Measurements from ENCODE around the gene DNAJC28.

The DNAJC28 gene

DNA sequence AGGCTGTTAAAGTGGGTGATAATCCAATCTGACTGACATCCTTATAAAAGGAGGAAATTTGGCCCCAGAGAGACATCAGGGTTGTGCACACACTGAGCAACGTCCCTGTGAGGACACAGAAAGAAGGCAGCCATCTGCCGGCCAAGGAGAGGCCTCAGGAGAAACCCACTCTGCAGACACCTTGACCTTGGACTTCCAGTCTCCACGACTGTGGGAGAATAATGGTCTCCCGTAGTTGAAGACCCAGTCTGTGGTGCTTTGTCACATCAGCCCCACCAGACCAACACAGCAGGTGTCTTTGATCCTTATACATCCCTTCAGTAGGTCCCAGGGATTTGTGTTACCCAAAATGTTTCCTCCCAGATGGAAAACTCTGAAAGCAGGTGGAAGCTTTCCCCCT is 4.2 kb upstream of the DNAJC28 start:
- Histone ChIP-seq H2AK5ac (ENCODE audit: low read depth, low read length) (no peak overlapping the region), H3K79me1 (ENCODE audit: low read depth, low read length) (no peaks in the 10 kb centered on the region), H2BK5ac (ENCODE audit: low read length) (no peak overlapping the region), H2AFZ (ENCODE audit: low read length) (no peak overlapping the region), H2BK120ac (ENCODE audit: low read depth, low read length) (no peak overlapping the region), H2BK15ac (ENCODE audit: low read length) (no peak overlapping the region), H3K23ac (ENCODE audit: low read depth, low read length, poor library complexity) (no peak overlapping the region), H3K9ac (ENCODE audit: low read depth, low read length, poor library complexity) (no peak overlapping the region), H4K91ac (ENCODE audit: low read depth, low read length, poor library complexity) (no peak overlapping the region), H3K27me3 (ENCODE audit: control insufficient read depth in 3 of 3, insufficient read depth in 3 of 3, low read depth in 1 of 3, low read length in 3 of 3) (peaks cover 0 to 4% (median 0%) of the 10 kb centered on the region in 3 experiments), H2BK12ac (ENCODE audit: low read length) (no peak overlapping the region), H3K4ac (ENCODE audit: low read length) (no peak overlapping the region), H4K8ac (ENCODE audit: low read depth, low read length) (no peak overlapping the region), H3K4me1 (ENCODE audit: control insufficient read depth in 2 of 2, insufficient read depth in 1 of 2, low read depth in 1 of 2, low read length in 2 of 2) (peaks cover 1 to 3% of the 10 kb centered on the region in 2 donors), H3K4me3 (ENCODE audit: low read length in 2 of 2) (no peak overlapping the region), H3K27ac (replicated peaks; ENCODE audit: low read length) (no peak overlapping the region), H3K4me2 (ENCODE audit: insufficient read depth, low read length, poor library complexity, severe bottlenecking) (no peak overlapping the region), H3K9me3 (replicated peaks in 1 of 2; ENCODE audit: control insufficient read depth in 2 of 2, insufficient read depth in 1 of 2, low read depth in 1 of 2, low read length in 2 of 2) (no peaks in the 10 kb centered on the region), H3K36me3 (replicated peaks in 1 of 2; ENCODE audit: control insufficient read depth in 2 of 2, insufficient read depth in 2 of 2, low read length in 2 of 2) (no peaks in the 10 kb centered on the region), H3K18ac (ENCODE audit: low read length) (no peak overlapping the region), H3K14ac (ENCODE audit: low read length) (no peak overlapping the region)
- no CpG with 5 or more reads among the region's 4 CpGs for WGBS, 2 donors (ENCODE audit: extremely low coverage in 2 of 2, insufficient read length in 2 of 2, insufficient replicate concordance in 1 of 2)
- no peak for DNase-seq (ENCODE audit: low spot score)

DNA sequence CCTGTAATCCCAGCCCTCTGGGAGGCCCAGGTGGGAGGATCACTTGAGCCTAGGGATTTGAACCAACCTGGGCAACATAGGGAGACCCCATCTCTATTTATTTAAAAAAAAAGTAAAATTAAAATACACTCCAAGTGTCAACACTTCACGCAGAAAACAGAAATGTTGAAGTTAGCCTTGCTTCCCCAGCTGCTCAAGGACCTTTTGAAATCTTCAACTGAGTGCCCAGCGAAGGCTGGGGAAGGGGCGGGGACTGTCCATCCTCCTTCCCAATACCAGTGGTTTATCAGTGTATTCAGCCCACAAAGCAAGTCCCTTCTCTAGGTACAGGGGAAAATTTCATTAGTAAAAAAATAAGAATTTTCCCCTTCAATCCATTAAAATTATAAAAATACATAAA is 2.2 kb upstream of the DNAJC28 start:
- Histone ChIP-seq H3K36me3 (replicated peaks in 1 of 2; ENCODE audit: control insufficient read depth in 2 of 2, insufficient read depth in 2 of 2, low read length in 2 of 2) (no peaks in the 10 kb centered on the region), H3K4me3 (ENCODE audit: low read length in 2 of 2) (no peak overlapping the region), H2BK12ac (ENCODE audit: low read length) (no peak overlapping the region), H3K4me1 (ENCODE audit: control insufficient read depth in 2 of 2, insufficient read depth in 1 of 2, low read depth in 1 of 2, low read length in 2 of 2) (peaks cover 1 to 3% of the 10 kb centered on the region in 2 donors), H3K9ac (ENCODE audit: low read depth, low read length, poor library complexity) (no peak overlapping the region), H3K18ac (ENCODE audit: low read length) (no peak overlapping the region), H3K14ac (ENCODE audit: low read length) (no peak overlapping the region), H2AFZ (ENCODE audit: low read length) (no peak overlapping the region), H4K91ac (ENCODE audit: low read depth, low read length, poor library complexity) (no peak overlapping the region), H2AK5ac (ENCODE audit: low read depth, low read length) (no peak overlapping the region), H3K23ac (ENCODE audit: low read depth, low read length, poor library complexity) (no peak overlapping the region), H3K27ac (replicated peaks; ENCODE audit: low read length) (no peak overlapping the region), H2BK15ac (ENCODE audit: low read length) (no peak overlapping the region), H3K4me2 (ENCODE audit: insufficient read depth, low read length, poor library complexity, severe bottlenecking) (no peak overlapping the region), H2BK5ac (ENCODE audit: low read length) (no peak overlapping the region), H2BK120ac (ENCODE audit: low read depth, low read length) (no peak overlapping the region), H3K27me3 (ENCODE audit: control insufficient read depth in 3 of 3, insufficient read depth in 3 of 3, low read depth in 1 of 3, low read length in 3 of 3) (peaks cover 0 to 4% (median 0%) of the 10 kb centered on the region in 3 experiments), H3K9me3 (replicated peaks in 1 of 2; ENCODE audit: control insufficient read depth in 2 of 2, insufficient read depth in 1 of 2, low read depth in 1 of 2, low read length in 2 of 2) (no peaks in the 10 kb centered on the region), H3K79me1 (ENCODE audit: low read depth, low read length) (no peaks in the 10 kb centered on the region), H4K8ac (ENCODE audit: low read depth, low read length) (no peak overlapping the region), H3K4ac (ENCODE audit: low read length) (no peak overlapping the region)
- DNase-seq (ENCODE audit: low spot score) = no peak
- WGBS, 2 donors (ENCODE audit: extremely low coverage in 2 of 2, insufficient read length in 2 of 2, insufficient replicate concordance in 1 of 2) = no CpG with 5 or more reads among the region's 3 CpGs

DNA sequence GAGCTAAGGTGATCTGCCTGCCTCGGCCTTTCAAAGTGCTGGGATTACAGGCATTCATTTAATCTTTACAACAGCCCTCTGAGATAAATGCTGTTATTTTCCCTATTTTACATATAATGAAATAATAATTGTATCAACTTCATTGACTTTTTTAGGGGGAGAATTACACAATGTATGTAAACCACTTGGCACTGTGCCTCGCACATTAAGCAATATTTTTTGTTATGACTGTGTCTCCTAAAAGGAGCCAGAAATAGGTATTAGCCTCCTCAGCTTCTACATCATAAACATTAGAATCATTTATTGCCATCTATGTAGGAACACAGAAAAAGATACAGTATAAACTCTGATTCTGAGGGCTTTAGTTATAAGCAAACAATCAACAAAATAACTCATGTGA is 1.1 kb upstream of the DNAJC28 start:
- Histone ChIP-seq H2AFZ (ENCODE audit: low read length) (no peak overlapping the region), H3K4me1 (ENCODE audit: control insufficient read depth in 2 of 2, insufficient read depth in 1 of 2, low read depth in 1 of 2, low read length in 2 of 2) (peaks cover 1 to 3% of the 10 kb centered on the region in 2 donors), H3K36me3 (replicated peaks in 1 of 2; ENCODE audit: control insufficient read depth in 2 of 2, insufficient read depth in 2 of 2, low read length in 2 of 2) (no peaks in the 10 kb centered on the region), H3K79me1 (ENCODE audit: low read depth, low read length) (no peaks in the 10 kb centered on the region), H3K4me2 (ENCODE audit: insufficient read depth, low read length, poor library complexity, severe bottlenecking) (no peak overlapping the region), H2BK12ac (ENCODE audit: low read length) (no peak overlapping the region), H3K14ac (ENCODE audit: low read length) (no peak overlapping the region), H3K27ac (replicated peaks; ENCODE audit: low read length) (no peak overlapping the region), H3K9ac (ENCODE audit: low read depth, low read length, poor library complexity) (no peak overlapping the region), H3K9me3 (replicated peaks in 1 of 2; ENCODE audit: control insufficient read depth in 2 of 2, insufficient read depth in 1 of 2, low read depth in 1 of 2, low read length in 2 of 2) (no peaks in the 10 kb centered on the region), H2BK15ac (ENCODE audit: low read length) (no peak overlapping the region), H2BK120ac (ENCODE audit: low read depth, low read length) (no peak overlapping the region), H4K91ac (ENCODE audit: low read depth, low read length, poor library complexity) (no peak overlapping the region), H2BK5ac (ENCODE audit: low read length) (no peak overlapping the region), H3K4ac (ENCODE audit: low read length) (no peak overlapping the region), H3K18ac (ENCODE audit: low read length) (no peak overlapping the region), H3K27me3 (ENCODE audit: control insufficient read depth in 3 of 3, insufficient read depth in 3 of 3, low read depth in 1 of 3, low read length in 3 of 3) (peaks cover 0 to 4% (median 0%) of the 10 kb centered on the region in 3 experiments), H3K23ac (ENCODE audit: low read depth, low read length, poor library complexity) (no peak overlapping the region), H3K4me3 (ENCODE audit: low read length in 2 of 2) (no peak overlapping the region), H2AK5ac (ENCODE audit: low read depth, low read length) (no peak overlapping the region), H4K8ac (ENCODE audit: low read depth, low read length) (no peak overlapping the region)
- no CpG with 5 or more reads among the region's 2 CpGs for WGBS, 2 donors (ENCODE audit: extremely low coverage in 2 of 2, insufficient read length in 2 of 2, insufficient replicate concordance in 1 of 2)
- DNase-seq (ENCODE audit: low spot score) = no peak

DNA sequence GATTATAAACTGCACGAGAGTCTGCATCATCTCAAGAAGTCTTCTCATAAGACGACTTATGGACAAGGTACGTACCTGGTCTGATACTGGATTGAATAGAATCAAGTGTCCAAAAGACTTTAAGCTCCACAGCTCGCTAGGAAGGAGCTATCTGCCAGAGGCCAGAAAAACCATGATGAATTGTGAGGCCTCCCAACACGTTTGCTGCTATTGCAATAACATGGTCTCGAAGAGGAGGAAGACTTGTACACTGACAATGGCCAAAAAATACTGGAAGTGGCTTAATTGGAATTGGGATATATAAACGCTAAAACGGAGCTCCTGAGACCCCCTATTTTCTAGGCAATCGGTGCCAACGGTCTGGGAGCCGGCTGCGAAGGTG is 534 bp downstream of the DNAJC28 start:
- H3K4ac ChIP-seq (ENCODE audit: low read length) = no peak overlapping the region
- no peak for DNase-seq (ENCODE audit: low spot score)
- no peak overlapping the region for H3K23ac ChIP-seq (ENCODE audit: low read depth, low read length, poor library complexity)
- no peak overlapping the region for H2BK12ac ChIP-seq (ENCODE audit: low read length)
- peak overlapping the region; percentile 91 for H3K9ac ChIP-seq (ENCODE audit: low read depth, low read length, poor library complexity)
- no CpG with 5 or more reads among the region's 12 CpGs for WGBS, 2 donors (ENCODE audit: extremely low coverage in 2 of 2, insufficient read length in 2 of 2, insufficient replicate concordance in 1 of 2)
- H2BK15ac ChIP-seq (ENCODE audit: low read length) = no peak overlapping the region
- peak overlapping the region; percentile 92 for H2AFZ ChIP-seq (ENCODE audit: low read length)
- peaks cover 1 to 3% of the 10 kb centered on the region in 2 donors for H3K4me1 ChIP-seq (ENCODE audit: control insufficient read depth in 2 of 2, insufficient read depth in 1 of 2, low read depth in 1 of 2, low read length in 2 of 2)
- no peak overlapping the region for H3K18ac ChIP-seq (ENCODE audit: low read length)
- H4K8ac ChIP-seq (ENCODE audit: low read depth, low read length) = no peak overlapping the region
- no peak overlapping the region for H2BK5ac ChIP-seq (ENCODE audit: low read length)
- no peak overlapping the region for H2BK120ac ChIP-seq (ENCODE audit: low read depth, low read length)
- H2AK5ac ChIP-seq (ENCODE audit: low read depth, low read length) = no peak overlapping the region
- H3K14ac ChIP-seq (ENCODE audit: low read length) = no peak overlapping the region
- no peak overlapping the region for H4K91ac ChIP-seq (ENCODE audit: low read depth, low read length, poor library complexity)
- H3K36me3 ChIP-seq (replicated peaks in 1 of 2; ENCODE audit: control insufficient read depth in 2 of 2, insufficient read depth in 2 of 2, low read length in 2 of 2) = no peaks in the 10 kb centered on the region
- peak overlapping the region; percentile 64 to 82 for H3K4me3 ChIP-seq (ENCODE audit: low read length in 2 of 2)
- H3K4me2 ChIP-seq (ENCODE audit: insufficient read depth, low read length, poor library complexity, severe bottlenecking) = peak overlapping the region; percentile 64
- no peaks in the 10 kb centered on the region for H3K79me1 ChIP-seq (ENCODE audit: low read depth, low read length)
- H3K27ac ChIP-seq (replicated peaks; ENCODE audit: low read length) = no peak overlapping the region
- no peaks in the 10 kb centered on the region for H3K9me3 ChIP-seq (replicated peaks in 1 of 2; ENCODE audit: control insufficient read depth in 2 of 2, insufficient read depth in 1 of 2, low read depth in 1 of 2, low read length in 2 of 2)
- H3K27me3 ChIP-seq (ENCODE audit: control insufficient read depth in 3 of 3, insufficient read depth in 3 of 3, low read depth in 1 of 3, low read length in 3 of 3) = no peaks in the 10 kb centered on the region
